Gastroesophageal sphincter (tissue), 4 donors: ENCODE measurements around the gene C3orf80. TPM values are rescaled to one million over a fixed set of nuclear protein-coding genes. Genes with fewer than 3 reads are reported as not detected.

Source experiments
- ATAC-seq: fragments of 150-250 bp; one replicate; pipeline ENCODE4 v1.9.1; 2016; ENCODE audit warnings: mild to moderate bottlenecking, moderate library complexity
- H3K27ac ChIP-seq, 4 donors: fragments of 200-600 bp; sonication (generic) in 3 of 4; 1 replicate in 3 of 4; 2 replicates in 1 of 4; pipeline ENCODE4 v1.5.1; 2016 to 2019
- H3K27me3 ChIP-seq: fragments of 200-600 bp; sonication (generic); one replicate; pipeline ENCODE4 v1.5.1; 2019
- H3K36me3 ChIP-seq, 2 donors: fragments of 200-600 bp; sonication (generic); one replicate each; pipeline ENCODE4 v1.5.1; 2019; ENCODE audit warnings: control low read depth in 1 of 2
- H3K4me1 ChIP-seq, 3 donors: fragments of 200-600 bp; sonication (generic); 1 replicate in 2 of 3; 2 replicates in 1 of 3; pipeline ENCODE4 v1.5.1; 2016 to 2019; ENCODE audit warnings: control low read depth in 2 of 3
- H3K4me3 ChIP-seq, 2 donors: fragments of 200-600 bp; sonication (generic); one replicate each; pipeline ENCODE4 v1.5.1; 2019; ENCODE audit warnings: mild to moderate bottlenecking in 1 of 2, moderate library complexity in 1 of 2
- H3K9me3 ChIP-seq, 3 donors: fragments of 200-600 bp; sonication (generic); one replicate each; pipeline ENCODE4 v1.5.1; 2017 to 2019; ENCODE audit warnings: control low read depth in 2 of 3
- CTCF ChIP-seq, 4 experiments: fragments of 200-600 bp in 2 of 4; fragments of 450-650 bp in 2 of 4; sonication (generic) in 1 of 4; IDR thresholded peaks; one replicate each; pipeline ENCODE4 v1.5.1; 2017 to 2019; ENCODE audit warnings: antibody characterized with exemption in 4 of 4, mild to moderate bottlenecking in 2 of 4, moderate library complexity in 2 of 4
- EP300 ChIP-seq: sonication (generic); formaldehyde crosslinking; IDR thresholded peaks from one replicate; pipeline ENCODE4 v1.6.1; 2017; ENCODE audit warnings: antibody characterized with exemption, mild to moderate bottlenecking
- POLR2A ChIP-seq, 2 donors: fragments of 450-650 bp; IDR thresholded peaks; one replicate each; pipeline ENCODE4 v1.6.1; 2017; ENCODE audit warnings: antibody characterized with exemption in 2 of 2, mild to moderate bottlenecking in 2 of 2, moderate library complexity in 1 of 2
- POLR2AphosphoS5 ChIP-seq: sonication (generic); formaldehyde crosslinking; IDR thresholded peaks from one replicate; pipeline ENCODE4 v1.6.1; 2017; ENCODE audit warnings: antibody characterized with exemption
- WGBS, 2 donors: methylation state at CpG; one replicate each; pipeline ENCODE4 v1.1.5; 2018; ENCODE audit warnings: low coverage in 1 of 2; 5-methylcytosine and 5-hydroxymethylcytosine counted together
- total RNA-seq, 4 donors: library from RNA; depleted of rRNA; stranded (reverse); fragments of >200 nt; gene quantifications; one replicate each; pipeline ENCODE4 v1.1.0, GENCODE V29; 2016

Gene C3orf80
- total RNA-seq, 4 donors from 2014 or later = 0.12 to 1.1 (median 0.46) TPM

- no peak for ATAC-seq
- Histone ChIP-seq H3K4me1 (no peaks in the 10 kb centered on the region), H3K9me3 (no peaks in the 10 kb centered on the region), H3K27me3 (no peaks in the 10 kb centered on the region), H3K4me3 (no peak overlapping the region), H3K36me3 (no peaks in the 10 kb centered on the region), H3K27ac (no peak overlapping the region)
- WGBS, 2 donors = 66 to 79% methylated on average over 2 to 3 of the region's 4 CpGs
- TF ChIP-seq EP300 (no peak), POLR2A (IDR thresholded peaks at IDR 0.05) (no peak), POLR2AphosphoS5 (no peak), CTCF (IDR thresholded peaks at IDR 0.05) (no peak)
Observed at GRCh38 chr3:160217675-160218074, 7.5 kb upstream of the C3orf80 start.

- Histone ChIP-seq H3K27ac (no peak overlapping the region), H3K4me1 (no peaks in the 10 kb centered on the region), H3K4me3 (no peak overlapping the region), H3K9me3 (no peaks in the 10 kb centered on the region), H3K36me3 (no peaks in the 10 kb centered on the region), H3K27me3 (no peaks in the 10 kb centered on the region)
- TF ChIP-seq EP300 = no peak
- TF ChIP-seq POLR2A (IDR thresholded peaks at IDR 0.05) = no peak
- no peak for TF ChIP-seq POLR2AphosphoS5
- TF ChIP-seq CTCF (IDR thresholded peaks at IDR 0.05) = no peak
- ATAC-seq = no peak
- 59 to 64% methylated on average over 3 of the region's 3 CpGs for WGBS, 2 donors
Observed at GRCh38 chr3:160218136-160218535, 7.1 kb upstream of the C3orf80 start.

GRCh38 chr3:160220038-160220437 is 5.2 kb upstream of the C3orf80 start:
- H3K9me3 ChIP-seq = no peaks in the 10 kb centered on the region
- TF ChIP-seq CTCF (IDR thresholded peaks at IDR 0.05) (no peak), EP300 (no peak), POLR2A (IDR thresholded peaks at IDR 0.05) (no peak), POLR2AphosphoS5 (no peak)
- H3K36me3 ChIP-seq = no peaks in the 10 kb centered on the region
- no peak overlapping the region for H3K27ac ChIP-seq
- peaks cover 0 to 10% (median 0%) of the 10 kb centered on the region in 3 donors for H3K4me1 ChIP-seq
- WGBS, 2 donors = 97% methylated on average over 2 of the region's 2 CpGs
- no peak overlapping the region for H3K4me3 ChIP-seq
- H3K27me3 ChIP-seq = peaks cover 6% of the 10 kb centered on the region
- ATAC-seq = no peak

- Histone ChIP-seq H3K27me3 (peaks cover 16% of the 10 kb centered on the region), H3K4me3 (no peak overlapping the region), H3K36me3 (no peaks in the 10 kb centered on the region), H3K9me3 (no peaks in the 10 kb centered on the region), H3K4me1 (peaks cover 0 to 20% (median 1%) of the 10 kb centered on the region in 3 donors), H3K27ac (no peak overlapping the region)
- ATAC-seq = no peak
- TF ChIP-seq CTCF (IDR thresholded peaks at IDR 0.05) = no peak
- TF ChIP-seq POLR2AphosphoS5 = no peak
- no peak for TF ChIP-seq POLR2A (IDR thresholded peaks at IDR 0.05)
- TF ChIP-seq EP300 = no peak
- 0 to 29% methylated on average over 2 of the region's 2 CpGs for WGBS, 2 donors
Observed at GRCh38 chr3:160221019-160221418, 4.2 kb upstream of the C3orf80 start.

GRCh38 chr3:160224256-160224655 is 966 bp upstream of the C3orf80 start:
- no peak for ATAC-seq
- Histone ChIP-seq H3K27me3 (peaks cover 47% of the 10 kb centered on the region), H3K9me3 (no peaks in the 10 kb centered on the region), H3K27ac (no peak overlapping the region), H3K4me1 (peaks cover 0 to 31% (median 5%) of the 10 kb centered on the region in 3 donors), H3K4me3 (no peak overlapping the region), H3K36me3 (no peaks in the 10 kb centered on the region)
- TF ChIP-seq CTCF (IDR thresholded peaks at IDR 0.05) = no peak
- TF ChIP-seq POLR2A (IDR thresholded peaks at IDR 0.05) = no peak
- no peak for TF ChIP-seq EP300
- no peak for TF ChIP-seq POLR2AphosphoS5
- WGBS, 2 donors = 35 to 70% methylated on average over 2 to 7 of the region's 12 CpGs
